Sigmoid colon (tissue), 7 donors: ENCODE measurements around the gene BANP. TPM values are rescaled to one million over a fixed set of nuclear protein-coding genes. Genes with fewer than 3 reads are reported as not detected.
"Not testable (repeated sequence)": the region's sequence is repeated elsewhere in the genome, so short reads cannot be mapped to it uniquely, and the experiment has no call there.

ENCODE experiments used
- DNase-seq: peaks from one replicate; pipeline ENCODE4 v3.0.0-alpha.2; 2019
- H3K27ac ChIP-seq, 4 donors: fragments of 200-600 bp; sonication (generic); one replicate each; pipeline ENCODE4 v1.5.1; 2016 to 2019; ENCODE audit warnings: mild to moderate bottlenecking in 1 of 4
- H3K27me3 ChIP-seq, 3 donors: fragments of 200-600 bp; sonication (generic); one replicate each; pipeline ENCODE4 v1.5.1; 2019; ENCODE audit warnings: mild to moderate bottlenecking in 1 of 3
- H3K36me3 ChIP-seq, 4 donors: fragments of 200-600 bp; sonication (generic); one replicate each; pipeline ENCODE4 v1.5.1; 2016 to 2019
- H3K4me1 ChIP-seq, 4 donors: fragments of 200-600 bp; sonication (generic); one replicate each; pipeline ENCODE4 v1.5.1; 2017 to 2019
- H3K4me3 ChIP-seq, 4 donors: fragments of 200-600 bp; sonication (generic); one replicate each; pipeline ENCODE4 v1.5.1; 2017 to 2019; ENCODE audit warnings: mild to moderate bottlenecking in 2 of 4, moderate library complexity in 1 of 4
- H3K9me3 ChIP-seq, 4 donors: fragments of 200-600 bp in 3 of 4; sonication (generic) in 3 of 4; one replicate each; pipeline versions ENCODE4 v1.5.1 to v1.6.1; 2013 to 2019
- CTCF ChIP-seq, 4 experiments: fragments of 450-650 bp in 3 of 4; fragments of 200-600 bp in 1 of 4; IDR thresholded peaks; one replicate each; pipeline ENCODE4 v1.5.1; 2016 to 2019; ENCODE audit warnings: antibody characterized with exemption in 4 of 4, mild to moderate bottlenecking in 3 of 4, moderate library complexity in 2 of 4
- EP300 ChIP-seq, 4 donors: sonication (generic); formaldehyde crosslinking; IDR thresholded peaks; one replicate each; pipeline ENCODE4 v1.6.1; 2017; ENCODE audit warnings: antibody characterized with exemption in 4 of 4
- POLR2A ChIP-seq, 2 donors: fragments of 450-650 bp; IDR thresholded peaks; one replicate each; pipeline ENCODE4 v1.6.1; 2016; ENCODE audit warnings: antibody characterized with exemption in 2 of 2, mild to moderate bottlenecking in 2 of 2, moderate library complexity in 2 of 2
- POLR2AphosphoS5 ChIP-seq, 4 donors: sonication (generic); formaldehyde crosslinking; IDR thresholded peaks; one replicate each; pipeline ENCODE4 v1.6.1; 2017; ENCODE audit warnings: antibody characterized with exemption in 4 of 4
- WGBS, 2 donors: extraction: QIAGEN DNeasy Blood & Tissue Kit; methylation state at CpG; one replicate each; pipeline ENCODE4 v1.1.7; 2013; 5-methylcytosine and 5-hydroxymethylcytosine counted together
- intact Hi-C: fragments of 100-400 bp; cut with DNase I; formaldehyde crosslinking; loops from one replicate; pipeline ENCODE4 v1.15.1; 2023
- polyA plus RNA-seq, 3 donors: library from polyadenylated mRNA; stranded (reverse); fragments of 200-250 nt; gene quantifications; one replicate each; pipeline ENCODE4 v1.2.3, GENCODE V29; 2013
- total RNA-seq, 4 donors: library from RNA; depleted of rRNA; stranded (reverse); fragments of >200 nt; gene quantifications; one replicate each; pipeline ENCODE4 v1.1.0, GENCODE V29; 2016
- donor health status: healthy with polysubstance abuse.
- donor health status: Bipolar disorder and iron deficiency.
- donor health status: healthy.

Gene BANP
- total and polyA plus RNA-seq, 7 donors, result 8.4 to 31.0 (median 17.4) TPM

- H3K4me1 ChIP-seq, result no peaks in the 10 kb centered on the region
- H3K27me3 ChIP-seq, result peaks cover 0 to 5% (median 0%) of the 10 kb centered on the region in 3 donors
- H3K9me3 ChIP-seq, result no peaks in the 10 kb centered on the region
- no peaks in the 10 kb centered on the region for H3K36me3 ChIP-seq
- DNase-seq, result no peak
- H3K27ac ChIP-seq, result no peak within 1 kb of the TSS
- intact Hi-C loops, result no loop called here
- H3K4me3 ChIP-seq, result no peak within 1 kb of the TSS
- 87% methylated on average over 15 of the region's 15 CpGs for WGBS, 2 donors
- no peak for TF ChIP-seq POLR2AphosphoS5 (IDR thresholded peaks at IDR 0.05)
- no peak for TF ChIP-seq CTCF (IDR thresholded peaks at IDR 0.05)
- TF ChIP-seq POLR2A (IDR thresholded peaks at IDR 0.05), result no peak
- TF ChIP-seq EP300 (IDR thresholded peaks at IDR 0.05), result no peak
Measured at GRCh38 chr16:87936375-87937230, 14.6 kb upstream of the BANP start, which contains the start of gene CA5A. TSS of gene CA5A (minus strand) at chr16:87936529. CDS start at chr16:87936450, 79 bp downstream.

DNA sequence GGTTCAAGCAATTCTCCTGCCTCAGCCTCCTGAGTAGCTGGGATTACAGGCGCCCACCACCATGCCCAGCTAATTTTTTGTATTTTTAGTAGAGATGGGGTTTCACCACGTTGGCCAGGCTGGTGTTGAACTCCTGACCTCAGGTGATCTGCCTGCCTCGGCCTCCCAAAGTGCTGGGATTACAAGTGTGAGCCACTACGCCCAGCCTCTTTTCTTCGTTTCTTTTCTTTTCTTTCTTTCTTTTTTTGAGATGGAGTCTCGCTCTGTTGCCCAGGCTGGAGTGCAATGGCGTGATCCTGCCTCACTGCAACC, 14.0 kb upstream of the BANP start:
- intact Hi-C loops, H3K4me3 ChIP-seq, H3K9me3 ChIP-seq, H3K27ac ChIP-seq, H3K4me1 ChIP-seq, H3K27me3 ChIP-seq, H3K36me3 ChIP-seq, DNase-seq: not testable (repeated sequence)
- 79 to 87% methylated on average over 7 of the region's 7 CpGs for WGBS, 2 donors

DNA sequence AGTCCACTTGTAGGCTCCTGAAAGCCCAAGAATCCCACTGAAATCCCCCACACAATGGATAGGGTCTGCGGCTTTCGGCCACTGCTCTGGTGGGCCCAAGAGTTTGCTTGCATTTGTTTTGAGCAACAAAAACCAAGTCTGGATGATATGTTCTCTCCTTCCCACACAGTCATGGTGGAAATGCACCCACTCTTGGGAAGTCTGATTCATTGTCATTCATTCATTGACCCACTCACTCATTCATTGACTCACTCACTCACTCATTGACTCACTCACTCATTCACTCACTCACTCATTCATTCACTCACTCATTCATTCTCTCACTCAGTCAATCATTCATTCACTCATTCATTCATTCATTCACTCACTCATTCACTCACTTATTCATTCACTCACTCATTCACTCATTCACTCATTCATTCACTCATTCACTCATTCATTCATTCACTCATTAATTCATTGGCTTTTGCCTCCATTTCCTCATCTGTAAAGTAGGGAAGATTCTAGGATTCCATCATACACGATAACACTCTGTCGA, 12.8 kb upstream of the BANP start:
- no peaks in the 10 kb centered on the region for H3K27me3 ChIP-seq
- DNase-seq, result no peak
- intact Hi-C loops, result no loop called here
- WGBS, 2 donors, result 96 to 97% methylated on average over 4 of the region's 4 CpGs
- no peaks in the 10 kb centered on the region for H3K9me3 ChIP-seq
- TF ChIP-seq CTCF (IDR thresholded peaks at IDR 0.05) (no peak), POLR2A (IDR thresholded peaks at IDR 0.05) (no peak), EP300 (IDR thresholded peaks at IDR 0.05) (no peak), POLR2AphosphoS5 (IDR thresholded peaks at IDR 0.05) (no peak)
- no peak overlapping the region for H3K27ac ChIP-seq
- H3K36me3 ChIP-seq, result no peaks in the 10 kb centered on the region
- no peak overlapping the region for H3K4me3 ChIP-seq
- H3K4me1 ChIP-seq, result no peaks in the 10 kb centered on the region

DNA sequence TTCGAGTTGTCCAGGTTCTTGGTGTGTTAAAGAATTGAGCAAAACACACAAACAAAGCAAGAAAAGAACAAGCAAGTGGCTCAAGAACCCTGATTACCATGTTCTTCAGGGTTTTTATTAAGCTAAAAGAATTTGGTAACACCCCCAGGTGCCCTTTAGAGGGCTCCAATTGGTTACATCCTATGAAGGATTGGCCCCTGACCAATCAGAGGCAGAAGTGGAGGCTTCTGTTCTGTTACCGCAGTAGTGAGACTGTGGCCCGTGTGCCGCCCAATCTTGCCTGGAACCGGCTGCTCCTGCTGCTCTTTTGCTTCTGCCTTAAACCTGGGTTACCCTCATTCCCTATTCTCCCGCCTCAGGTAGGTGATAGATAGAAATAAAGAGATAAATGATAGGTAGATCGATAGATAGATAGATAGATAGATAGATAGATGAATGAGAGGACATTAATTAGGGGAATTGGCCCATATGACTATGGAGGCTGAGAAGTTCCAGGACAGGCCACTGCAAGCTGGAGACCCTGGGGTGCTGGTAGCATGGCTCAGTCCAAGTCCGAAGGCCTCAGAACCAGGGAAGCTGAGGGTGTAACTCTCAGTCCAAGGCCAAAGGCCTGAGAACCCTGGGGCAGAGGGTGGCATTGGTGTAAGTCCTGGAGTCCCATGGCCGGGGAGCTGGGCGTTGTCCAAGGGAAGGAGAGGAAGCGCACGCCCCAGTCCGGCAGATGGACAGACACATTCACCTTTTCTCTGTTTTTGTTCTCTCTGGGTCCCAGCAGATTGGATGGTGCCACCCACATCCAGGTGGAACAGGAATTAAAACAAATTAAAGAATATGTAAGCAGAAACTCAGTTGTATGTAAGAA, 11.4 kb upstream of the BANP start:
- Histone ChIP-seq H3K9me3 (no peaks in the 10 kb centered on the region), H3K4me3 (no peak overlapping the region), H3K27ac (no peak overlapping the region), H3K27me3 (no peaks in the 10 kb centered on the region), H3K36me3 (no peaks in the 10 kb centered on the region), H3K4me1 (peaks cover 0 to 2% (median under 1%) of the 10 kb centered on the region in 4 donors)
- intact Hi-C loops, result loop anchor here (10.0 kb wide), 1 partner anchor 325 kb away; no protein-coding TSS in a partner anchor
- TF ChIP-seq CTCF (IDR thresholded peaks at IDR 0.05) (no peak), EP300 (IDR thresholded peaks at IDR 0.05) (no peak), POLR2AphosphoS5 (IDR thresholded peaks at IDR 0.05) (no peak), POLR2A (IDR thresholded peaks at IDR 0.05) (no peak)
- WGBS, 2 donors, result 90 to 93% methylated on average over 13 of the region's 13 CpGs
- no peak for DNase-seq

GRCh38 chr16:87942680-87943079, 8.6 kb upstream of the BANP start:
- Histone ChIP-seq H3K9me3 (no peaks in the 10 kb centered on the region), H3K27me3 (no peaks in the 10 kb centered on the region), H3K4me3 (no peak overlapping the region), H3K36me3 (no peaks in the 10 kb centered on the region), H3K4me1 (peaks cover 0 to 13% (median 5%) of the 10 kb centered on the region in 4 donors), H3K27ac (no peak overlapping the region)
- intact Hi-C loops, result loop anchor here (10.0 kb wide), 1 partner anchor 322 kb away; no protein-coding TSS in a partner anchor
- no peak for DNase-seq
- 62 to 67% methylated on average over 5 of the region's 5 CpGs for WGBS, 2 donors
- TF ChIP-seq EP300 (IDR thresholded peaks at IDR 0.05) (no peak), CTCF (IDR thresholded peaks at IDR 0.05) (no peak), POLR2AphosphoS5 (IDR thresholded peaks at IDR 0.05) (no peak), POLR2A (IDR thresholded peaks at IDR 0.05) (no peak)
